T-helper 2 cell (primary cell): ENCODE results near the gene STAT4.
"Not testable (repeated sequence)": the region's sequence is repeated elsewhere in the genome, so short reads cannot be mapped to it uniquely, and the experiment has no call there.

Source experiments
- DNase-seq, 5 experiments: peaks; one replicate each; pipeline versions ENCODE4 v3.0.0 to v3.0.0-alpha.2; 2012 to 2022

STAT4 gene

GRCh38 chr2:191013932-191014652 is 136.7 kb downstream of the STAT4 start, which contains the start of gene STAT1:
Gene STAT1 (minus strand): TSS chr2:191014171. CDS start chr2:191010003, 4,168 bp downstream.
- peak; percentile 92 to 96 (median 93) for DNase-seq

GRCh38 chr2:191013682-191013931 is 137.2 kb downstream of the STAT4 start:
- peak in 1 of 5 experiments; percentile 34 for DNase-seq

GRCh38 chr2:191012845-191013681 is 137.7 kb downstream of the STAT4 start:
- peak in 1 of 5 experiments; percentile 50 for DNase-seq

GRCh38 chr2:191012346-191012745 is 138.4 kb downstream of the STAT4 start:
- no peak for DNase-seq

- DNase-seq, result no peak
These were observed 139.6 kb downstream of the STAT4 start for GRCh38 chr2:191010887-191011885.

DNA sequence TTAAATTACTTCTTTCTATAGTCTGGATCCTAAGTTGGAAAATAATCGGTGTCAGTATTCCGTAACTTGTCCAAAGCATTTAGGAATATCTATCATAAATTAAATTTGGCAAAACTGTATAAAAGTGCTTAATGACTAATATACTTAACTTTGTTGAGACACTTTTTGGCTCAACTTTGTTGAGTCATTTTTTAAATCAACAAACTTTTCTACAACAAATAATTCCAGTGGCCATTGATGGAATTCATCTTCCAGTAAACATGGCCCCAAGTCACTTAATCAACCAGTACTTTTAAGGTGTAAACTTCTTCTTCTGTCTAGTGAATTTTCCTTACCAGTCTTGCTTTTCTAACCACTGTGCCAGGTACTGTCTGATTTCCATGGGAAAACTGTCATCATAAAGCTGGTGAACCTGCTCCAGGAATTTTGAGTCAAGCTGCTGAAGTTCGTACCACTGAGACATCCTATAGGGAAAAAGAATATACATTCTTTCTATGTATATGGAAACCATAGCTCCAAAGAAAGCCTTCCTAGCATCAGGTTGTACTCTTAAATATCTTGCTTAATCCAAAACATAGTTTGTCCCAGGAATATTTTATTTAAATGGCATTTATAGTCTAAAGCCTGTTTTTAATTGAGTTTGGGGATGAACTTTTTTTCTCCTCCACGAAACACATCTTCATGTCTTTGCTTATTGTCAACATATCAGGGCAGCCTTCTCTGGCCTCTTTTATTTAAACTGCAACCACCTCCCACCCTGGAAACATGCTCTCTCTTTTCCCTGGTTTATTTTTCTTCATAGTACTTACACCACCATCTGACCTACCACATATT is 141.0 kb downstream of the STAT4 start:
- DNase-seq, result no peak

DNA sequence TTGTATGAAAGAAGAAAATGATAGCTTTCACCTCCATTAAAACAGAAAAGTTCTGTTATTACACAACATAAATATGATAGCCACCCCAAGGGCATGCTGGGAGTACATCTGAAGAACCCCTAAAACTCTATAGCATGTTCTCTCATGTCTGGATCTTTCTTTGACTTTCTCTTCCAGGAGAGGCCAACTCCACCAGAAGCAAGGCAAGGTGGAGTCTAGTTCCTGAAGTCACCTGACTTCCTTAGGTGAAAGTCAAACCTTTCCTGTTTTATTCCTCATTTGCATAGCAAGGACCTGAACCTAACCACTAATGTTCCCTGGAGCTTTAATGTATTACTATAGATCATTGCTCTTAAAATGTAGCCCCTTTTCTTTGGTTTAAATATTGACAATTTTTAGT is 142.5 kb downstream of the STAT4 start:
- DNase-seq, result no peak

DNA sequence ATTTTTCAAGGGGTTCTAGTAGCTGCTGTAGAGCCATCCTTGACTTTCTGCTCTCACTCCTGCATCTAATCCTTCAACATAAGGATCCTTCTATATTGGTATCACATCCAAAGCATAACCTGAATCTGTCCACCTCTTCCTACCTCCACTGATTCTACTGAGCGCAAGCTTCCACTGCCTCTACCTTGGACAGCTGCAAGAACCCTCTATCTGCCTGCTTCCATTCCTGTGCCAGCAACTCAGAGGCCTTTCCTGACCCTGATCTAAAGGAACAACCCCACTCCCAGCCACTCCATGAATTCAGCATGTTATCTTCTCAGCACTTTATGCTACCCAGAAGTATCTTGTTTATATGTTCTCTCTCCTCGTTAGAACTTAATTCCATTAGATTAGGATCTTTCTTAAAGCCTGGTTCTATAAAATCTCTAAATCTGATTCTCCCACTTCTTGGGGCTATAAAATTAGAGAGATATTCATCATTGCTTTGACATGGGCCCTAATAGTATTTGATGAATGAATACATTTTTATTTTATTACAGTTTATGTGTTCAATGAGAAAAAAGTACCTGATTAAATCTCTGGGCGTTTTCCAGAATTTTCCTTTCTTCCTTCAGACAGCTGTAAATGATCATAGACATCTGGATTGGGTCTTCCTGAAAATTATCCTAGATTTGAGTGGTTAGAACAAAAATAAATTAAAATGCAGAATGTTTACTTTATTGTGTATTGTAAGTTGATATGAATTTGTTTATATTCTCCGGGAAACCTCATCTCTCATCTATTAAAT is 143.6 kb downstream of the STAT4 start:
- no peak for DNase-seq

DNA sequence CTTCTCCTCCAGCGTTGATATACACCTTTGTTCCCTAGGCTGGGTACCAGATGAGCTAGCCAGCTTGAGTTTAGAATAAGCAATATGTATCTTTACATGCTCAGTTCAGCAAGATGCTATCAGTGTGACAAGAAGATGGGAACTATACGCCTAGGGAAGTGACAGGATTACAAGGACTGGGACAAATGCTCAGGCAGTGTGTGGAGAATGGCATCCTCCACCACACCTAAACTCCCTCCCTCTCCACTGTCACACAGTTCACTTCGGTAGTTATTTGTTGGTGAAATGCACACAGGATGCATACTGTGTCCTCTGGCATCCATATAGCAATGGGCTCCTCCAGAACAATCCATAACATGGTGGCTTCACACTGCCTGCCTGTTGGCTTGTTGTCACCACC is 144.5 kb downstream of the STAT4 start:
- DNase-seq, result no peak

GRCh38 chr2:191003405-191004309 is 147.1 kb downstream of the STAT4 start:
- DNase-seq, result no peak

DNA sequence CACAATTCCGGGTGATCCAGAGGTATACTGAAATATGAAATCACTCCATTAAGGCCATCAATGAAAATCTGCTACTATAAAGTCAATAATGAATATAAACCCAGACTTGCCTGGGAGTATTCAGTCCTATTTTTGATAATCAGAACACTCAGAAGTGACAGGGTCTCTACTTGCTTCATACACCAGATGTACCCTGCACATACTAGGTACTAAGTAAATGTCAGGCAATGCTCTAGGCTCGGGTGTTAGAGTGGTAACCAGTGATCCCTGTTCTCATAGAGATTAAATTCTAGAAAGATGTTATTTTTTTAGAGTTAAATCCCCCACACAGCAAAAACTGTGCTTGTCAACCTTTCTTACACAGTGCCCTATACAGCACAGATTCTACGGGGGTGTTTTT is 149.2 kb downstream of the STAT4 start:
- no peak for DNase-seq

GRCh38 chr2:191001032-191001431 is 149.8 kb downstream of the STAT4 start:
- DNase-seq, result no peak

DNA sequence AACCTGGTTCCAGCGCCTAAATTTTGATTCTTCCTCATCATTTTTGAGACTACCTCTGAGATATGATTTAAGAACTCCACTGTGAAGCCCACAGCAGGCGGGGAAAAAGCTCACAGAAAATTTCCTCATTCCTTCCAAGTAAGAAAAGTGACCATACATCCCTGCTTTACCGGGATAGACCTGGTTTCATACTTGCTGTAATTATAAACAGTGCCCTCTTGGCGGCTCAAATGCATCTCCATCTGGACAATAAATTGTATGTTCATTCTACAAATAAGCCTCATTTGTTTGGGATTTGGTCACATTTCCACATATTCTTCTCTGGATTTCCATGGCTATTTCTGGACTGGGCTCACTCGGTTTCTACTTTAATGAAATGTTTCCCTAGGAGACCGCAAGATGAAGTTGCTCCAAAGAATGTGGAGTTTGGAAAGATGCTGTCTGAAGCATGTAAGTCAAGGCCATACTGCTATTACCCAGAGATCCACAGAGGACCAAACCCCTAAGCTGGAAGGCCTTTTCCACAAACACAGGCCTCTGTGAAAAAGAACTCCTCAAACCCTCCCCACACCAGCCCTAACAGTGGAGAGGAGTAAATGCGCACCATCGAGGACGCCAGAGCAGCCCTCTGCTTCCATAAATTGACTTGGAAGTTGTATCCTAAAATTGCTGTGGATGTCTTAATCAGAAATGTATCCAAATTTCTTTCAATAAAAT is 150.7 kb downstream of the STAT4 start:
- no peak for DNase-seq

GRCh38 chr2:190999058-190999457 is 151.7 kb downstream of the STAT4 start:
- DNase-seq, result no peak

DNA sequence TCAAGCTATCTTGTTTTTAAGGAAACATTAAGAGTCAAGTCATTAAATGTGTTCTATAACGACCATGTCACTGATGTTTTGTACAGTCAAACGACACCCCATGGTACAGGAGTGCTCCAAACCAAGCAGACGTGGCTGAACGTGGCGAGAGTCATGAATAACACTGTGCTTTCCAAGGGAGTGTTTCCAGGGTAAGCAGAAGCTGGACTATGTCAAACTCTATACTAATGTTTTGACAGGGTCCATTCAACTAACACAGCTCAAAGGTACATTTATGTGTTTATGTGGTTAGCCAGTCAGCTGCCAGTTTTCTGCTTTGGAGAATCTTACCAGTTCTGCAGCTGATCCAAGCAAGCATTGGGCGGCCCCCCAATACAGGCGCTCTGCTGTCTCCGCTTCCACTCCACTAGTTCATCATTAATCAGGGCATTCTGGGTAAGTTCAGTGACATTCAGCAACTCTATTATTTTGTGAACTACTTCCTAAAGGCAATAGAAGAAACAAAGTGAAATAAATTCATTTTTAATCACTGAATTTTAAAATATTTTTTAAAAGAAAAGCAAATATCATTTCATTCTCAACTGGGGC is 153.2 kb downstream of the STAT4 start:
- no peak for DNase-seq

- no peak for DNase-seq
These were observed 153.8 kb downstream of the STAT4 start for GRCh38 chr2:190996947-190997346.

DNA sequence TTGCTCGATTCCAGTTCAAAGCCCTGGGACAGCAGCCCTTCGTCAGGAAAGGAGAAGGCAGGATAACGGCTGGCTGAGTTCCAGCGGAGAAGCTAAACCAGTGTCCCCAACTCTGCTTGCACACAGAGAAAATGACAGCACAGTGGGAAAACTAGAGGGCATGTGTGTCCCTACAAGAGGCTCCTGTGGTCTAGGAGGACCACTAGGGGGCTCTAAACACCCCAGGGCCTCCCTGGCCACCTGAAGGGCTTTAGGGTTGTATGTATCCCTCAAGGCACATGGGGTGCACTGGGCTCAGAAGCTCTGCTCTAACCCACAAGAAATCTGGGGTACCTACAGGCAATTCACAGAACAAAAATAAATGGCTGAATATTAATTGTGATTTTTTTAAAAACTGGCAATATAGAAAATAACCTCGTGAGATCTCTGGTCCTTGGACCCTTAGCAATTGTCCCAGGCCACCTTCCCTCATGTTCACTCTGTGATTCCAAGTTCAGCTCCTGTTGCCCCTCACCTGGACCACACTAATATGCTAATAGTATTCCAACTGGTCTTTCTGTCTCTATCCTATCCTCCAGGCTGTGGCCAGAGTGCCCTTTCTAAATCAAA is 154.4 kb downstream of the STAT4 start:
- DNase-seq, result peak in 3 of 5 experiments; percentile 18 to 54 (median 21)

DNA sequence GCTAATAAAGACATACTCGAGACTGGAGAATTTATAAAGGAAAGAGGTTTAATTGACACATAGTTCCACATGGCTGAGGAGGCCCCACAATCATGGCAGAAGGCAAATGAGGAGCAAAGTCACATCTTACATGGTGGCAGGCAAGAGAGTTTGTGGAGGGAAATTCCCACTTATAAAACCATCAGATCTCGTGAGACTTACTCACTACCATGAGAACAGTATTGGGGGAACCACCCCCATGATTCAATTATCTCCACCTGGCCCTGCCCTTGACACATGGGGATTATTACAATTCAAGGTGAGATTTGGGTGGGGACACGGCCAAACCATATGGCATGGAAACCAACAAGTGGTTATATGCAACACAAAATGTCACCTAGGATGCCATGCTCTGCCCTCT is 155.5 kb downstream of the STAT4 start:
- not testable (repeated sequence) for DNase-seq

DNA sequence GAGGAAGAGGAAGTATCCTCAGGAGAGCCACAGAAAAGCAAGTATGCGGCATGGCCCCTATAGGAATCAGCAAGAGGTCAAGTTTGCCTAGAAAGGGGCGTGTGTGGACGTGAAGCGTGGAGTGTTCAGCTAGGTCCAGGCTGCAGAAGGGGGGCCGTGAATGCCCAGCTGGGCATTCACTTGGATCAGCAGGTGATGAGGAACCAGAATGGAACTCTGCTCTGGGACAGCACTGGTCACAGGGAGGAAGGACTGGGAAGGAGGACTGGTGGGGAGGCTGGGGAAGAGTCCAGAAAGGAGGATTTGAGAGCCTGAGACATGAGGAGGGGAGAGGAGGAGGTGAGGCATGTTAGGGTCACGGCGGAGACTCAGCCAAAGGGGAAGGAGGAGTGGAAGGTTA is 156.6 kb downstream of the STAT4 start:
- no peak for DNase-seq
